Stimulated activated CD4-positive, alpha-beta T cell treated with anti-CD3 and anti-CD28 coated beads, Interleukin-12 subunit alpha, Interleukin-12 subunit beta, amount 100 ng/mL, for 24 hours (primary cell): ENCODE data around the gene ATP6V1F.
A peak's percentile ranks its signal among the peaks of the same experiment; 100 is the strongest.

ENCODE experiments used
- DNase-seq, 2 experiments: peaks; one replicate each; pipeline ENCODE4 v3.0.0-alpha.2; 2020; ENCODE audit warnings: low read depth in 2 of 2

The ATP6V1F gene

DNA sequence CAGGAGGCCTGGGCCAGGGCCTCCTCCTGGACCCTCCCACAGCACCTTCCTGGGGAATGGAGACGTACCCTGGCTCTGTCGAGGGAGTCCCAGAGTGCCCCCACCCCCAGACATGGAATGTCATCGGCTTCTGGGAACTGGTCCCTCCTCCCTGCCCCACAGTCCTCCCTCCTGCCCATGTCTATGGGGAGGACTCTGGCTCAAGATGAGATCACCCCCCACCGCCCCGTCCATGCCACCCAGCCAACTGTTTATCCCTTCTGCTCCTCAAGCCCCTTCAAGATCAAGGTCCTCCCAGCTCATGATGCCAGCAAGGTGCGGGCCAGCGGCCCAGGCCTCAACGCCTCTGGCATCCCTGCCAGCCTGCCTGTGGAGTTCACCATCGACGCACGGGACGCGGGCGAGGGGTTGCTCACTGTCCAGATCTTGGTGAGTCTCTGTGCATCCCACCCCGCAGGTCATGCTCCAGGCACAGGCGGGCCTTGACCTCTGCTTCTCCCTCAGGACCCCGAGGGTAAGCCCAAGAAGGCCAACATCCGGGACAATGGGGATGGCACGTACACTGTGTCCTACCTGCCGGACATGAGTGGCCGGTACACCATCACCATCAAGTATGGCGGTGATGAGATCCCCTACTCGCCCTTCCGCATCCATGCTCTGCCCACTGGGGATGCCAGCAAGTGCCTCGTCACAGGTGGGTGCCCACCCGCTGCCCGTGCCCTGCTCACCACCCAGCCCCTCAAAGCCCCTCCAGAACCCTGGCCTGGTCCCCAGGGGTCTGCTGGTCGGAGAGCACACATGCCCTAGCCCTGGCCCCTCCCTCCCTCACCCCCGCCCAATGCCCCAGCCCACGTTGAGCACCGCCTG, 14.1 kb upstream of the ATP6V1F start:
- DNase-seq, result no peak

DNA sequence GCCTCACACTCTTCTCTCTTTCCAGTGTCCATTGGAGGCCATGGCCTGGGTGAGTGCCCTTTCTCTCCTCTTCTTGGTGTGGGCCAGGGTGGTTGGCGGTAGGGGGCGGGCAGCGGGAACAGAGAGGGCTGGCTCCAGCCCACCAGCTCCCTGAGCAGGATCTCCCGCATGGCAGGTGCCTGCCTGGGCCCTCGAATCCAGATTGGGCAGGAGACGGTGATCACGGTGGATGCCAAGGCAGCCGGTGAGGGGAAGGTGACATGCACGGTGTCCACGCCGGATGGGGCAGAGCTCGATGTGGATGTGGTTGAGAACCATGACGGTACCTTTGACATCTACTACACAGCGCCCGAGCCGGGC, 13.5 kb upstream of the ATP6V1F start:
- no peak for DNase-seq

DNA sequence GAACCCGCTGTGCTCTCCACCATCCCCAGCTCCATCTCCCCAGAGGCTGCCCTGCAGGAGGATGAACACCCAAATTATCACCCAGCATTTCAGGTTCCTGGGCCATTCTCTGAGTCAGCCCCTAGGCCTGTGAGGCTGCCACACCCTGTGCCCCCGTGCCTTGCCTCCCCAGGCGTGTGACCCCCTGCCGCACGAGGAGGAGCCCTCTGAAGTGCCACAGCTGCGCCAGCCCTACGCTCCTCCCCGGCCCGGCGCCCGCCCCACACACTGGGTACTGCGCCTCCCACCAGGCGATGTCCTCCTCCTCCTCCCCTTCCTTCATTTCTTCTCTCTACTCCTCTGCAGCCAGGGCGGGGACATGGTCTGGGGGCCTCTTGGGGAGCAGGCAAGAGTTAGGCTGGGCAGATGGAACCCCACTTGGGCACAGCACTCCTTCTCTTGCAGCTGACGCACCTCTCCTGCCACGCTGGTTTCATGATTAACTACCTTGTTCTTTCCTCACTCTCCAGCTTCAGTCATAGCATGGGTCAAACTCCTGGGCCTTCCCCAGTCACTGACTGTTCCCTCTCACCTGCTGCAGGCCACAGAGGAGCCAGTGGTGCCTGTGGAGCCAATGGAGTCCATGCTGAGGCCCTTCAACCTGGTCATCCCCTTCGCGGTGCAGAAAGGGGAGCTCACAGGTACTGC, 12.7 kb upstream of the ATP6V1F start:
- no peak for DNase-seq

DNA sequence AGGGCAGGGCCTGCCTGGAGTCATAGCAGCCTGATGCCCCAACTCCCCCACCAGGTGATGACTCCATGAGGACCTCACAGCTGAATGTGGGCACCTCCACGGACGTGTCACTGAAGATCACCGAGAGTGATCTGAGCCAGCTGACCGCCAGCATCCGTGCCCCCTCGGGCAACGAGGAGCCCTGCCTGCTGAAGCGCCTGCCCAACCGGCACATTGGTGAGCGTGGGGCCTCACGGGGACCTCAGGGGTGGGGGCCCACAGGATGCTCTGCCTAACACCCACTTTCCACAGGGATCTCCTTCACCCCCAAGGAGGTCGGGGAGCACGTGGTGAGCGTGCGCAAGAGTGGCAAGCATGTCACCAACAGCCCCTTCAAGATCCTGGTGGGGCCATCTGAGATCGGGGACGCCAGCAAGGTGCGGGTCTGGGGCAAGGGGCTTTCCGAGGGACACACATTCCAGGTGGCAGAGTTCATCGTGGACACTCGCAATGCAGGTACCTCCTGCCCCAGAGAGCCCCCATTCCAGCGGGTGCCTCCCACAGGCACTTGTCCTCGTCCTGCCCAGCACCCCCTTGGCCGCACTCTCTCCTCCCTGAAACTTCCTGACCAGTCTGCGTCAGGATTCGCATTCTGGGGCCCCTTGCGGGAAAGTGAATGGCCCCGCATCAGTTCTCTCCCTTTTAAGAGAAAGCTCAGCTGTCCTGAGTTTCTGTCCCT, 10.0 kb upstream of the ATP6V1F start:
- DNase-seq, result no peak

DNA sequence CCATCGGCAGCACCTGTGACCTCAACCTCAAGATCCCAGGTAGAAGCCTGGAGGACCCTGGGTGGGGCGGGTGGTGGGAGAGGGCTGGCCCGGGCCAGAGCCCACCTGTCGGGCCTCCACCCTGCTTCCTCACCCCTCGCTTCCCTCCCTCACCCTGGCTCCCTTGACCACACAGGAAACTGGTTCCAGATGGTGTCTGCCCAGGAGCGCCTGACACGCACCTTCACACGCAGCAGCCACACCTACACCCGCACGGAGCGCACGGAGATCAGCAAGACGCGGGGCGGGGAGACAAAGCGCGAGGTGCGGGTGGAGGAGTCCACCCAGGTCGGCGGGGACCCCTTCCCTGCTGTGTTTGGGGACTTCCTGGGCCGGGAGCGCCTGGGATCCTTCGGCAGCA, 8.9 kb upstream of the ATP6V1F start:
- DNase-seq, result no peak

DNA sequence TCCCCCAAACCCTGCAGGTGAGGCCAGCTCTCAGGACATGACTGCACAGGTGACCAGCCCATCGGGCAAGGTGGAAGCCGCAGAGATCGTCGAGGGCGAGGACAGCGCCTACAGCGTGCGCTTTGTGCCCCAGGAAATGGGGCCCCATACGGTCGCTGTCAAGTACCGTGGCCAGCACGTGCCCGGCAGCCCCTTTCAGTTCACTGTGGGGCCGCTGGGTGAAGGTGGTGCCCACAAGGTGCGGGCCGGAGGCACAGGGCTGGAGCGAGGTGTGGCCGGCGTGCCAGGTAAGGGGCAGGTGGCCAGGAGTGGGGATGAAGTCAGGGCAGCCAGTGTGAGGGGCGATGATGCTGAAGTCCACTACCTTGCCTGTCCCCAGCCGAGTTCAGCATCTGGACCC, 8.3 kb upstream of the ATP6V1F start:
- DNase-seq, result no peak

DNA sequence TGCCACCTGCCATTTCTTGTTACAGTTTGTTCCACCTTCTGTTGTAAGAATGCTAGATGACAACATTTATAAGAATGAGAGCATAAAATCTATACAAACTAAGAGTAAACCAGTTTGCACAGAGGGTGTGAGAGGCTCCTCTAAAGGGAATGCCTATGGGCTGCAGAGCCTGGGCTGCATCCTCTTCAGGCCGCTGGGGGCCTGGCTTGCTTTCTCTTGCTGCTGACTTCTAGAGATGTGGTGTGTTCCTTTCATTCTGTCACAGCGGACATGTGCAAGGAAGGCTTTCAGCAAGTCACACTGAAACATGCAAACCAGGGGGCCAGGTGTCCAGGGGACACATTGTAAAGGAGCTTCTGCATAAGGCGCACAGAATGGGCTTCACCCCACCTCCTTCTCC, 7.1 kb upstream of the ATP6V1F start:
- no peak for DNase-seq

DNA sequence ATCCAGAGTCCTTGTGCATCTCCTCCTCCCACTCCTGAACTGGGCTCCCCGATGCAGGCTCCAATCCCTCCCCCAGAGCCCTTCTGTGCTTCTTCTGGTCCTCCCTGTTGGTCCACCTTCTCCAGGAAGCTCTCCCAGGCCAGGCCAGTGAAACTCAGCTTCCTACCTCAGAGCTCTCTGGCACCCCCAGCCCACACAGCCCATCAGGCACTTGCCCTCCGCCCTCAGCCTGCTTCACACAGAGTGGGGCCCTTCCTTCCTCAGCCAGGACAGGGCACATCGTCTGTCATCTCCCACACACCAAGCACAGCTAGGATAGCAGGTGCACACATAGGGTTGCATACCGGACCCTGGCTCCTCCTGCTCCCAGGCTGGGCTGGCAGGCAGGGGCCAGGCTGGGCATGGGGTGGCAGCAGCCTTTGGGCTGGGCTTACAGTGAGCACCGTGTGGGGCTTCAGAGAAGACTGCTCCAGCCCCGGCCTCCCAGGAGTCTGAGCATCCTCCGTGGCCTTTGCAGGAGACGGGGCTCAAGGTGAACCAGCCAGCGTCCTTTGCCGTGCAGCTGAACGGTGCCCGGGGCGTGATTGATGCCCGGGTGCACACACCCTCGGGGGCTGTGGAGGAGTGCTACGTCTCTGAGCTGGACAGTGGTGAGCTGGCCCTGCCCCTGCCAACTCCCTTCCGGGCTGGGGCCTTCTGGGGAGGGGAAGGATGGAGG, 6.5 kb upstream of the ATP6V1F start:
- DNase-seq, result no peak

DNA sequence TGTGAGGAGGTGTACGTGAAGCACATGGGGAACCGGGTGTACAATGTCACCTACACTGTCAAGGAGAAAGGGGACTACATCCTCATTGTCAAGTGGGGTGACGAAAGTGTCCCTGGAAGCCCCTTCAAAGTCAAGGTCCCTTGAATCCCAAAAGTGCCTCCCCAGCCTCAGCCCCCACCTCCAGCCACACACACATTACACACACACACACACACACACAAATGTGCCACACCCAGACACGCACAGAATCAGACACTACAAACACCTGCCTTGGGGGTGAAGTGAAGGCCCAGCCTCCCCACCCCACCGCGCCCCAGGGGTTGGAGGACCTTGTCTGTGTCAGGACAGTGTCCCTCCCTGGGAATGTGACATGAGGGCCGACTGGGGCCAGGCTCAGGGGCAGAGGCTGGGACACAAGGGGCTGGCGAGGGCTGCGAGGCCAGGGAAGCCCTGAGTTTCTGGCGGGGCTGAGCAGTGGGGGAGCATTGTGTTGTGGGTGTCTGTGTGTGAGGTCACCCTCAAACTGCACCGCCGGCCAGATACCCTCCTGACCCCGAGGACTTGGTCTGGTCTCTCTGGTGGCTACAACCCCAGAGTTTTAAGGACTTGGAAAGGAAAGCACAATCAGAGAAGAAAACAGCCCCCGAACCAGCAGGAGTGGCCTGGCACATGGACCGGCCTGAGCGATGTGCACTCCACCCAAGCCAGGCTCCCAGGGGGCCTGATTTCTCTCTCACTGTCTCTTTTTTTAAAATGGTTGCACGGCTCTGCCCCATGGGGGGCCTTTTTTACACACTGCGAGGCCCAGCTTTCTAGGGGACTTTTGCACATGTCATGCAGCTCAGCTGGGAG, 4.0 kb upstream of the ATP6V1F start:
- no peak for DNase-seq

DNA sequence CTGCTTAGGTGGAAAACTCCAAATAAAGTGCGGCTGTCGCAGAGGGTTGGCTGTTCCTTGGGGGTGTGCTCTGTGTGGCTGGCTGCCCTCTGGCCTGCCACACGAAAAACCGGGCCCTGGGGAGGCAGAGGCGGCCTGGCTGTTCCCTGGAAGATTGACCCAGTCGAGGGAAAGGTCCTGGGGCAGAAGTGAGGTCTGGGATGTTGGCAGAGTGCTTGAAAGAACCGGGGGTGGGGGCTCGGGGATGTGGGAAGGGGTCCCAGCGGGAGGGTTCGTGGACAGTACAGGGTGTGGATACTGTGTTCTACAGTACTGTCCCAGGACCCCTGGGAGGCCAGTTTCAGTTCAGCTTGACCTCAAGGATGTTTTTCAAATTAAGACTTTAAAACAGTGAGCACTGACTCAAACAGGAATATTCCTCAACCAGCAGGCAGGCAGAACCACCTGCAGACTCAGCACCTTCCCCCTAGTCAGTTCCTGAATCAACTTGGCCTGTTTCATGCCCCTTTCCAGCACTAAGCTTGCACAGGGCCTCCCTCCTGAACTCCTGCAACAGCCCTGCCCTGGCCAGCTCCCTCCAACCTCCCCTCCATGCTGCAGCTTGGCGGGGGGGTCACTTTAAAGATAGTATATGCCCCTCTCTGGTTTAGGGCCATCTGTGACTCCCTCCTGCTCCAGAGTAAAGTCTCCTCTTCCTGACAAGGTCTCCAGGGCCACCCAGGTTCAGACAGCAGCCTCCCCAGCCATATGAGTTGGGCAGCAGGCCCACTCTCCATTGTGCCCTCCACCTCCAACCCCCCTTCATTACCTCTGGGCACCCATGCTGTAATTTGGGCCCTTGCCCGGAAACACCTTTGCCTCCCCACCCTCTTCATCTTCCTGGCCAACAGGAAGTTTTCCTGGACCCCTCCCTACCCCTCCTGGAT, 3.2 kb upstream of the ATP6V1F start:
- DNase-seq, result no peak

DNA sequence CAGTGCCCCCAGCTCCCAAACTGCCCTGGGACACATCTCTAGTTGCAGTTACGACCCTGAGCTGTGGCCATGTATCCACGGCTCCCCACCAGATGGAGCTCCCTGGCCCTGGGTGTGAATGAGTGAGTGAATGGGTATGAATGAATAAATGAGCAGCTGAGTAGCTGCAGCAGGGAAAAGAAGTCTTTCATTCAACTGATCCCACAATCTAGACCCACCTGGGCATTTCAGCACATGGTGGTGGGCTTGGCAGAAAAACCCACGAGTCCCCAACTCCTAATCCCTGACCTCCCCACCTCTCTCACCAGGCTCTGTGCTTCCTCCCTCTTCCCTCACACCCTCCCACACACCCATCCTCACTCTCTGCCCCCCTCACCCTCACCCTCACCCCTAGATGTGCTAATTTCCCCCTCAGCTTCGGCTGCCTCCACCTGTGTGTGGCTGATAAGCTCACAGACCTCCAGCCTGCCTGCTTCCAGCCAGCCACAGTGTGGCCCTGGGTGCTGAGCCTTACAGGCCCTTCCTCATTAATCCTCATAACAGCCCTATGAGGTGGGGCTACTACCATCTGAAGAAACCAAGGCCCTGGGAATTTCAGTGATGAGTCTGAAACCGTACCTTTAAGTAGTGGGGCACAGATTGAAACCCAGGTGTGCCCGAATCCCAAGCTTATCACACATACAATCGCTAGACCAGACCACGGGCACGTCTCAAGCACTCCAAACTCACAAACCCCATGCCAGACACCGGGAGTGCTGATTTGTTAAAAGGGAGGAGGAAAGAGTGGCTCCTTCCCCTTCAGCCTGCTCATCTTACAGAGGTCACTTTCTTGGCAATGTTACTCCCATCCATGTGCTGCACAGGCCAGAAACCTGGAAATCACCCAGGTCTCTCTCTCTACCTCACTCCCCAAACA, 2.2 kb upstream of the ATP6V1F start:
- DNase-seq, result no peak

DNA sequence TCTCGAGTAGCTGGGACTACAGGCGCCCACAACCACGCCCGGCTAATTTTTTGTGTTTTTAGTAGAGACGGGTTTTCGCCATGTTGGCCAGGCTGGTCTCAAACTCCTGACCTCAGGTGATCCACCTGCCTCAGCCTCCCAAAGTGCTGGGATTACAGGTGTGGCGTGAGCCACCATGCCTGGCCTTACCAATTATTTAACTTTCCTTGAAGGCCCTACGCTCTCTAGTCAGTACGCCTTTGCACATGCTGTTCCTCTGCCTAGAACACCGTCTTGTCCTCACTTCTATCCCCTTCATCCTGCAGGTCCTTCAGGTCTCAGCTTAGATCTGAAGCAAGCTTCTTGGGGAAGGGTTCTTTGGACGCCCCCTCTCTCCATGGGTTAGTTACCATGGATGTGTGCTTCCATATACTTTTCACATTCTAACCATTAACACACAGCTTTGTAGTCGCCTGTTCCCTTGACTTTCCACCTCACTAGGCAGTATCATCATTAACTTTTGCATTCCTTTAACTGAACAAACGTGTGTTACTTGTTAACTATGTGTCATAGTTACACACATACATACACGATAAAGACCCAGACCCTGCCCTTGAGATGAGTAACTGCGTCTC, 592 bp upstream of the ATP6V1F start:
- no peak for DNase-seq

DNA sequence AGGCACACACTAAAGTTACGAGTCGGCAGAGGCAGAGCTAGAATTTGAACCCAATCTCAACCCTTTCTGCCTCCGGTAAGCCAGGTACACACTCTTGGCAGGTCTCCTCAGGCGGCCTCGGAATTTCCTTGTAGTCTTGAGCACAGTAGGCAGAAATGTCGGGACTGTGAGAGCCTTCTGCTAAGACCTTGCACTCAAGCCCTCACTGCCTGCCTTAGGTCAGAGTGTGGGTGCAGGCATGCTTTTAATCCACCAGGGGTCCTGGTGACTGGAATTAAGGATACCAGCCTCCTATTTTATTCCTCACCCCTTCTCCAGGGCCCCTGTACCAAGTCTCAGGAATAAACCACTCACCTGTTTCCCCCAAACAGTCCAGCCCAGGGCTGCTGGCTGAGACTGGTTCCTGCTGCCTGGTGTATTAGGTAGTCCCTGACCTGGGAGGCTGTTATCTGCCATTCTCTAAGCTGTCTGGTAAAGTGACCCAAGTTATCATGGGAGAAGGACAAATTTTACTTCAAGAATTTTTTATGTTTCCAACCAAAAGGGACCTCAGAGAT, 855 bp downstream of the ATP6V1F start:
- peak in 1 of 2 experiments; percentile 43 for DNase-seq

DNA sequence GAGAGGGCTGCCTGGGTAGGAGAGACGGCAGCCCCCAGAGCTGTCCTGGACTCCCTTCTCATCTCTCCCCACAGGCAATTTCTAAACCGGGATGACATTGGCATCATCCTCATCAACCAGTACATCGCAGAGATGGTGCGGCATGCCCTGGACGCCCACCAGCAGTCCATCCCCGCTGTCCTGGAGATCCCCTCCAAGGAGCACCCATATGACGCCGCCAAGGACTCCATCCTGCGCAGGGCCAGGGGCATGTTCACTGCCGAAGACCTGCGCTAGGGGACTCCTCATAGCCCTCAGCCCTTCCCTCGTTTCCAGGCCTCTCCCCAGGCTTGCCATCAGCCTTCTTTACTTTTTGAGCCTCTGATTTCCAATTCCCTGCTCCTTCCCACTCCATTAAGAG, 2.6 kb downstream of the ATP6V1F start:
- no peak for DNase-seq

DNA sequence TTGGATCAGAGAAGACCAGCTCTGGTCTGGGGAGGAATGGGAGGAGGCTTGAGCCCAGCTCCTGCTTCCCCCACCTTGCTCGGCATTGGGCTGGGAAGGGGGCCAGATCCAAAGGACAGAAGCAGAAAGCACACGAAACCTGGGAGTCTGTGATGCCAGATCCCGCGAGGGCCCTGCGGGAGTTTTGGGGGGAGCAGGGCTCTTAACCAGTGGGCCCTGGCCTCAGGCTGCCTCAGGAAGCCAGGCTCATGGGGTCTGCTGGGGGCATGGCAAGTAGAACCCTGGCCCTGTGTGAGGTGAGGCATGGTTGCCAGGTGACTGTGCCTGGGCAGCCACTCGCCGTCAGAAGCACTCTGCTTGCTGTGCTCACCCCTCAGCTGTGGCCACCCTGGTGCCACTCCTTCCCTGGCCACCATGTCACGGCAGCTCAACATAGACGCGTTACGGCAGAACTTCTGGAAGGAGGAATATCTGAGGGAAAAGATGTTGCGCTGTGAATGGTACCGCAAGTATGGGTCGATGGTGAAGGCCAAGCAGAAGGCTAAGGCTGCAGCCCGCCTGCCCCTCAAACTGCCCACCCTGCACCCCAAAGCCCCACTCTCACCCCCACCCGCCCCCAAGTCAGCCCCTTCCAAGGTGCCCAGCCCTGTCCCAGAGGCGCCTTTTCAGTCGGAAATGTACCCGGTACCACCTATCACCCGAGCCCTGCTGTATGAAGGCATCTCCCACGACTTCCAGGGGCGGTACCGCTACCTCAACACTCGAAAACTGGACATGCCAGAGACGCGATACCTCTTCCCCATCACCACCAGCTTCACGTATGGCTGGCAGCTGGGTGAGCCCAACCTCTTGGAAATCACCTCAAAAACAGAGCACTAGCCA, 3.6 kb downstream of the ATP6V1F start:
- no peak for DNase-seq

DNA sequence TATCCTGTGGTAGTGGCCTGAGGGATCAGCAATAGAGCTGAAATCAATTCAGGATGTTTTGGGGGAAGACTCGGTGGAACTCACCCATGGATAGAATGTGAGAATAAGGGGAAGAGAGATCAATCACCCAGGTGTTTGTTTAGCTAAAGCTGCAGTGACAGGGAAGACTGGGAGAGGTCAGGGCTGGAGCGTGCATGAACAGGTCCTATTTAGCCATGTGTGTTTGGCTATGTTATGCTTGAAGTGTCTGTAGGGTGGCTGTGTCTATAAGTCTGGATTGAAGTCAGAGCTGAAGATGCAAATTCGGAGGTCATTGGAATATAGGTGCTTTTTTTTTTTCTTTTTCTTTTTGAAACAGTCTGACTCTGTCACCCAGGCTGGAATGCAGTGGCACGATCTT, 4.6 kb downstream of the ATP6V1F start:
- DNase-seq, result no peak
